G401.6 (cell line): ENCODE results near the gene CHSY1.

ENCODE experiments used
- FAIRE-seq: peaks from 2 replicates; lab custom pipeline; 2012; peaks lifted over from hg19 to GRCh38; lab: Jason Lieb, UNC

The CHSY1 gene

DNA sequence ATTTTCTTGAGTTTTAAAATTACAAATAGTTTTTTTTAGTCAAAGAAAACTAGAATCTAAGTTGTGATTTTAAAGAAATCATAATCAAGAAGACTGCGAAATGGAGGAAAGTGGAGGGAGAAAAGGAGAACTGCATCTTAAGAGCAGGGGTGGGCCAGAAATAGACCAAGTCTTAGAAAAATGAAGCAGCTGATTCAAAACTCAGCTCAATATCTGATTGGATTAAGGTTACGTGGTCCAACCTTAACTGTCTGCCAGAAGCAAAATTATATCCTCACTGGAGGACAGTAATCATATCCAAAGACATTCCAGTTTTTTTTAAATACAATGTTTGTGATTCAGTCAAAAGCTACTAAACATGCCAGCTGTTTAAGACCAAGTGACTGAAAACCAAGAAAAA, 41.4 kb downstream of the CHSY1 start:
- no peak for FAIRE-seq

DNA sequence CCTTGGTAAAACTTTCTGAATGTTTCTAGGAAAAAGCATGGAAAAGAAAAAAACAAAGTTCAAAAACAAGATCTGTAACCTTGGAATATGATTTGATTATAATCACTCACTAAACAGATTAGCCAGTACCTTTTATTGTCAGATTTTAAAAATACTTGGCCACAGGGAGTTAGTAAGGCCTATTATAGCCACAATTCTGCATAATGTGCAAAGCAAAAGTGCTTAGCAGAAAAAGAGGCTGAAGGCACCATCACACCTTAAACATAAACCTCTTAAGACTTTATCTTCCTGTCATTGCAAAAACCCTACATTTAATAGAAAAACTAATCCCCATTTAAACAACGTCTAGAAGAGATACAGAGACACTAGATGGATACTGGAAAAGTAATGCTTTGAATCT, 41.8 kb downstream of the CHSY1 start:
- FAIRE-seq = no peak

DNA sequence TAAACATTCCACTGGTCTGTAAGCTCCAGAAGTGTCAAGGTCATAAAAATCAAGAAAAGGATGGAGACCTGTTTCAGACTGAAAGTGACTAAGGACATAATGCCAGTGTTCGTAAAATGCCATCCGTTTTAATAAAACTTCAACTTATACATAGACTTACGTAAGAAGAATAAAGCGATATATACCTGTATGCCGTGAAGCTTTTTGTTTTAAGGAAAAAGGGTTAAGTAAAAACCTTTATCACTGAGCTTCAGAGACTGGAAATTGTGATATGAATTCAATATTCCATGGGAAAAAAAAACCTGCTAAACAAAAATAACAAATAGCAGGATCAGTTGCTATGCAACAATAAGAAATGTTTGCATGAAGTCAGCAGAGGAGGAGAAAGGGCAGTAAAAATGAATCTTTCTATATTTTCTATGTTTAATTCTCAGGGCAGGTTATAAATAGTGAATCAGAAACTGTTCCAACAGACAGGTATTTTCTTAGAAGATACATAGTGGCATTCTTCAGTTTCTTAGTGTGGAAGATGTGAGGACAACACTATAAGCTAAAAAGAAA, 42.5 kb downstream of the CHSY1 start:
- no peak for FAIRE-seq

DNA sequence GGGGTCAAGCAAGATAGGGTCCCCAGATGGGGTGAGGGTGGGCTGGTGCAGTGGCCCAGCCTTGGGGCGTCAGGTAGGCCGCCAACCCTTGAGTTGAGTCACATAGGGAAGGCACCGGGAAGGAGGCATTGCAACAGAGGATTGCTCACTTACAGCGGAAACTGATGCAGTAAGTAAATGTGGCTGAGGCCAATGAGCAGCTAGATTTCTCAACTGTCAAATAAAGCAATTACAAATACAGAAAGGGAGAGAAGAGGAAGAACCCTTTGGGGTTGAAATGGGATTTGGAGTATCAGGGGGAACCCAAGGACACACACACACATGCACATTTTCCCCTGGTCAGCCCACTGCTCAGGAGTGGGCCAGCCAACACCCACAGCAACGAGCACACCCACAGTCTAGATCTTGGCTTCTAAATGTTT, 44.0 kb downstream of the CHSY1 start:
- no peak for FAIRE-seq

DNA sequence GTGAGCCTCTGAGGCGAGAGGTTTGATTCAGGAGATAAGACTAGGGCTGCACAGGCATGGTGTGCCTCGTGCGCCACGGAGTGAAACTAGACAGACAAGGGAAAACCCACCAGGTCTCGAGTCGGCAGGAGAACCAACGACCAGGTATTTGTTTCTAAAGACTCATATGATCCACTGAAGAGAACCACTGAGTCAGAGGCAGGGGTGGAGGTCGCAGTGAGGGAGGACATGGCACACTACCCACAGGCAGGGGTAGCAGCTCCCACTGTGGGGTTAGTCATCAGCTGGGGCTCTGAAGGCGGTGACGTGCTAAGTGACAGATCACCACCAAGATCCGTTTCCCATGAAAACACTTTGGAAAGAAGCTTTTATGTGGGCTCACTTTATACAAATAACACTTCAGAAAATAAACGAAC, 45.7 kb downstream of the CHSY1 start:
- no peak for FAIRE-seq

DNA sequence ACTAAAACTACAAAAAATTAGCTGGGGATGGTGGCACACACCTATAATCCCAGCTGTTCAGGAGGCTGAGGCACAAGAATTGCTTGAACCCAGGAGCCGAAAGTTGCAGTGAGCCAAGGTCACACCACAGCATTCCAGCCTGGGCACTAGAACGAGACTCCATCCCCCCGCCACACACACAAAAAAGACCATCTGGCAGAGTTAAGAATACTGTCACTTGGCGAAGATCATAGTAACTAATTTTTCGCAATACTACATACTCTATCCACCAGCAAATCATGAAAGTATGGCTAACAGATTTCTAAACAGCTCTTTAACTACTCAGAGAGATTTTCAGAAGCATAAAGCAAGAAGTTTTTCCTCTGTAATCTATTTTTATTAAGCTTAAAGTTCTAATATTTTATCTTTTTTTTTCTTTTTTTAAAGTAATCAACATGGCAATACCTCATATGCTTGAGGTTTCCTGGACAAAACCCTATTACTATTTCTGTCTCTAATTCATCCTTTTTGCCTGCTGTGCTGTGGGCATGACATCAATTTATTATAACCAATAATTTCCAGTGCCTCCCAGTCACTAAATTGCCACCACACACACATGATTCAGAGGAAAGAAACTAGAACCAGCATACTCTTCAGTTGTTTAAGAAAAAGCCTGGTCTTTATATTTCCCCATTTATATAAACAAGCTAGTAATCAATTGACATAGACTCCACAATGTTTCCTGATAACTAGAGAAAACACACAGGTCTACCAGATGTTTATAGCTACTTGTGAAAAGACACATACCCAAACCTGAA, 46.9 kb downstream of the CHSY1 start:
- no peak for FAIRE-seq

DNA sequence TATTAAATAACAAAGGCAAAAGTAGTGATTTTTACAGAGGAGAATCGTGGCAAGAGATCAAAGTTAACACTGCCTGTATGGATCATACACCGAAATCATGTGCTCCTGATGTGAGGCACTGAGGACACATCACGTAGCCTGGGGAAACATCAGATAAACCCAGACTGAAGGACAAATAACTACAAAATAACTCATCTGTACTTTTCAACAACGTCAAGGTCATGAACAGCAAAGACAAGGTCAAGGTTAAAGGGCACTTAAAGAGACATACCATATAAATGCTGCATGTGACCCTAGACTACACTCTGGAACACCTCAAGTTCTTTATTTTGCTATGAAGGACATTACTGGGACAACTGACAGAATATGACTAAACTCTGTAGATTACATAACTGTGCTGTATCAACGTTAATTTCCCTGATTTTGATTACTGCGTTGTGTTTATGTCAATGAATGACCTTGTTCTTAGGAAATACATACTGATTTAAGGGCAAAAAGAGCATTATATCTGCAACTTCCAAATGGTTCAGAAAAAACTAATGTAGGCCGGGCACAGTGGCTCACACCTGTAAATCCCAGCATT, 48.1 kb downstream of the CHSY1 start:
- FAIRE-seq = no peak

DNA sequence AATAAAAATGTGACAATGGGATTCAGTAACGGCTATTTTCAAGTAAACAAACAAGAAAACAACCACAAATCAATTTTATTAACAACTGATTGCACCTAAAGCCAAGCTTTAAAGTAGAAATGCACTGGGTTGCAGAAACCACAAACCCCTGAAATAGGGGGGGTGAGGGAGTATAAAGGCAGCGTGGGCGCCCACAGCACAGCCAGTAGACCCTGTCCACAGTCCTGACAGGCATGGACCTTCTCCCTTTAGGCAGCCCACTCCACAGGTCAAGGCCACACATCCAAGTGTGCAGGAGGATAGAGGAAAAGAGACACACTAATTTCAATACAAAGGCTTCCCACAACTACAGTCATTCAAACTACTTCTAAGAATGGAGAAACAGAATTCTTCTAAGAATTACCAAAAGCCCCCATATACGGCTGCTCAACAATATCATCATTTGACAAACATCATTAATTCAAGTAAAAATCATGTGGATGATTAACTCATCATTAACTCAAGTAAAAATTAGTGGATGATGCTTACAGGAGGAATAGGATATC, 48.7 kb downstream of the CHSY1 start:
- FAIRE-seq = no peak

DNA sequence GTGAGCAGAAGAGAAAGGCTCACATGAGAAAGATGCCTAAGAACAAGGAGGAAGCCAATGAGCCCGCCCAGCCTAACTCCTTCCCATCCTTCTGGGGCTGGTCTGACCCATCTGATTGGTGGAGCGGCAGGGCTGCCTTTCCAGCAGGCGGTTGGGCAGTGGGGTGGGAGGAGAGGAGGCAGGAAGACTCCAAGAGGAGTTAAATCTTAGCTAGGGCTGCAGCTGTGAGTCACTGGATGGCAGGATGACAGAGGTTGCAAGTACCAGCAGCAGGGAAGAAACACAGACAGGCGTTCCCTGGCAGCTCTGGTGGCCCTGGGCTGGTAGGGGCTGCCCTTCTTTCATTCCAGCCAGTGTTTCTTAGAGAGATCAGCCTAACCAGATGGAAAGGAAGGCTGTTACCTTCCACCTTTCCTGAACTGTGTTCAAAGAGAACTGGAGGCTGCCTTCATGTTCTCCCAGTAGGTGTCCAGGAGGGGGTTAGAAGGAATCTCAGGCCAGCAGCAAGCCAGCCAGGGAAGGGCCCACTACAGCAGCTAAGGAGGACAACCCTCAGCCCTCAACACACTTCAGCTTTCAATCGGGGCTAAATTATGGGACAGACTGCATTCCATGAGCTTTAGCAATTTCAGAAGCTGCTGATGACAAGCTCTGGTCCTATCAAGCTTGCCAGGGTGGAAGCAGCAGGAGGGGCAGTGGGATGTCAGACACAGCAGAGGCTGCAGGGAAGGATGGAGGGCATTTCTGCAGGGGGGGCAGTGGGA, 50.3 kb downstream of the CHSY1 start:
- no peak for FAIRE-seq

DNA sequence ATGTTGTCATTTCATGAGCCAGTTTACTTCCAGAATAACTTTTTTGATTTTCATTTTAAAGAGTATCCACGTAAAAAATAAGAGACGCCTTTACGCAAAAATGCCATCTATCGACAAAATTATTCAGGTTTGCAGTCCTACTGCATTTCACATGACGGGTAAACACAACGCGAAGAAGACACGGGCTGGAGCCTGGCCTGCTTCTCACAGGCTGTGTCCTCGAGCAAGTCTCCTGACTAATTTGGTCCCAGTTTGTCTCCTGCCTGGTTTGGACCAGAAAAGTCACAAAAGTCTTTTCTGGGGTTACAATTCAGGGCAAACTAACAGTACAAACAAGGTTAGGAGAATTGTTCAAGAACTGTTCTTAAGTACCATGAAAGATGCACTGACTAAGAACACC, 51.7 kb downstream of the CHSY1 start:
- FAIRE-seq = no peak

DNA sequence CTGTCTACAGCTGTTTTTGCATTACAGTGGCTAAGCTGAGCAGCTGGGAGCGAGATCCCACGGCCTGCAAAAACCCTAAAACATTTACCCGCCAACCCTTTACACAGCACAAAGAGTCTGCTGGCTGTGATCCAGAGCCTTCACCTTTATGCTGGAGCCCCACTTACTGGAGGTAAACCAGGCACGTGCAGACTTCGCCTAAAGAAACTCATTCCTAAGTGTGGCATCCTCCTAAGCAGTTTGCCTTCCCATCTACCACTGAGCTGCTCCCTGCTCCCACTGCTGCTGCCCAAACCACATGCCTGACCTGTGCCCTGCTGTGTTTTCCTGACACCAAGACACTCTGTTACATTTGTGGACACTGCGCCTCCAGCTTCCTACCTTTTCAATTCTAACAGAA, 53.0 kb downstream of the CHSY1 start:
- no peak for FAIRE-seq

DNA sequence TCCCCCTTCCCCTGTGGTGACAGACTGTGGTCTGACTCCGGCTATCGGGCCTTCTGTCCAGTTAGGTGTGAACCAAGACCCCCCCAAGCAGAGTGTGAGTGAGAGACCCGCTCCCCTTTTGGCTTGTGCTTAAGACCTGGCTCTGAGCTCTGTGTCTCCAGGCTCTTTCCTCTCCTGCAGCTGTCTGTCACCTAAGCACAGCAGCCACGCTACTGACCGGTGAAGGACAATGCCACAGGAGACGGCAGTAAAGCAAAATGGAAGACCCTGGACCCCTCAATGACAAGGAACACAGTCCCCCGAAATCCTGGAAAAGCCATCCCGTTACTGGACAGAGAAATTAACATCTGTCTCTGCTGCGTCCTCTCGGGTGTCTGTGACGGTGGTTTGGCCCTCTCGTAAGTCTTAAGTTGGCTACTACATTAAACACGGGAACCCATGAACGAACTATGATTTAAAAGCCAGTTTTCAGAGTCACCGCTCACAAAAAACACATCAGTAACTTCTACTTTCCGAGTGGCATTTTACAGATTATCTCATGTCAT, 53.7 kb downstream of the CHSY1 start:
- FAIRE-seq = no peak

DNA sequence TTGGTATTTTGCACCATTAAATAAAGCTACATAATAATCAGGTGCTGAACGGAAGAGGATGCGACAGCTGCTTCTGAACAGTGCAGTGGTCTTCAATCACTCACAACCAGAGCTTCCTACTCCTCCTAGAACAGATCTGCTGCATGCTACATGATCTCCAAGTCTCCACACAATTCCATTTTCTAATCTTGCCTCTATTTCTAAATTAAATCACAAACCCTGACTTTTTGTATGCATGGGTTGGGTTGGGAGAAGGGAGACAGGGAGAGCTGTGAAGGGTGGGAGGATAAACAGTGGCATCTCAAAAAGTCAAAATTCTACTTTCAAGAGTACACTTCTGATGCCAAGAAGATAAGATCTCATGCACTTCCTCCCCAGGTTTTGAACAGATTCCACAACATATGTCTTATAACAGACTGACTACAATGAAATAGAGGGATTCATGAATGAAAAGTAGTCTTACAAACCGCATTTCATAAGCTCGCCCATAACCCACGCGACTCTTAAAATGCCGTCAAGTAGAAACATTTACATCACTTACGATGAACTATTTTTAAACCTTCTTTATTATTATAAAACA, 57.2 kb downstream of the CHSY1 start:
- no peak for FAIRE-seq

DNA sequence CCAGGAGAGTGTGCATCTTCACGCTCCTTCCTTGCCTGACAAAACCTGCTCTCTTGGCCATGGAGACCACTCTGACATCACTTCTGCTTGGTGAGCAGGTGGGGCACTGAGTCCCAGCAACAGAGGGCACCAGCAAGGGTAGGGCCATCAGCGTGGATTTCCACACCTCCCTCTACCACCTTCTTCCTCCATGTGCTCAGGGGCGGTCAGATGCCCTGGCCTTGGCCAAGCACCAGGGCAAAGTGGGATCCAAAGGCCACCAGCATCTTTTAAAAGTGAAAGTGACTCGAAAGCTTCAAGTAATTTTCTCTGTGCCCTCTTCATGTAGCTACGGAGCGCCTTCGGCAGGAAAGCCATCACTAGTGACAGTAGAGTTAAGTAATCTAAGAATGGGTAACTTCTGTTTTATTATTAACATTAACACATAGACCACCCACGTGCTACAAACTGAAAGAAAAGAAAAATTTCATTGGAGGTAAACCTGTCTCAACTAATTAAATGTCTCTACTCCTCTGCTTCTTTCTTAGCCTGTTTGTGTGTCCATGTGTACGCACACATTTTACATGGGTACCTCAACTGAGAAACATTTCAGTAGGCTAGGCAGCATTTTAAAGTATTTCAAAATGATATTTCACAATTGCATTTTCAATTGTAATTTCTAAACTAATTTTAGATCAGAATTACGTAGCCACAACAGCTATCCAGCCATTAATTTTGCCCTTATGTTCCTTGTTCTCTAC, 57.9 kb downstream of the CHSY1 start:
- no peak for FAIRE-seq

DNA sequence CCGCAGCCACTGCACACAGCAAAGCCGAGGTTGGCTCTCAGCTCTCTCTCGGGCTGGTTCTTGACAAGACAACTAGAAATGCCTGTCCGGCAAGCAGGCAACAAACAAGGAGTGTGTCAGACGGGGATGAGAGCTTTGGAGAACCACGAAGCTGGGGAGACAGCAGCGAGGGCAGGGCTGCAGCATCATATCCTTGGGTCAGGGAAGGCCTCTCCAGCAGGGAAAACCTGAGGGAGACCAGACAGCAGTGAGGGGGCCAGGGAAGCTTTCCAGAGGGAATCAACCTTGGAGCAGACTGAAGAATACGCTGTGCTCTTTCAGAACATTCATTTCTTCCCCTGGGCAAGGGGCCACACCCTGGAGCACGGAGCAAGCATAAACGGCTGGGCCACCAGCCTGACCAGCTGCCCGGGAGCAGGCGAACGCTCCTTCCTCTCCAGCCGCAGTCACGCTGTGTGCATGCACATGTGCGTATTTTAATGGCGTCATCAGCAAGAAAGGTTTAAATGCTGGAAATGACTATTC, 58.7 kb downstream of the CHSY1 start:
- no peak for FAIRE-seq

DNA sequence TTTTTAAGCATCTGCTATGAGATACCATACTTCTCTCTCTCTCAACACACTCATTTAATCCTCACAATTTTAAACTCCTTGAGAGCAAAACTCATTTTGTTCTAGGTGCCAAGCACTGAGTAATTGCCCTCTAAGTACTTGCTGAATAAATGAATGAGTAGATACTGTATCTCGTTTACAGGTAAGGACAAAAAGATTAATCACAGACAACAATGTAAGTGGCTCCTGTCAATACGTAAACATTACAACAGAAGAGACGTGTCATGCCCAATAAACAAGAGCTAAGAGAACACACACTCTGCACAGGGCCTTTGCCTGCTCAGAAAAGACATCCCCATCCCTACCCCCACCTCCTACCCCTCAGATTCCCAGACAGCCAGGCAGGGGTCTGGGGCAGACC, 59.8 kb downstream of the CHSY1 start:
- no peak for FAIRE-seq

DNA sequence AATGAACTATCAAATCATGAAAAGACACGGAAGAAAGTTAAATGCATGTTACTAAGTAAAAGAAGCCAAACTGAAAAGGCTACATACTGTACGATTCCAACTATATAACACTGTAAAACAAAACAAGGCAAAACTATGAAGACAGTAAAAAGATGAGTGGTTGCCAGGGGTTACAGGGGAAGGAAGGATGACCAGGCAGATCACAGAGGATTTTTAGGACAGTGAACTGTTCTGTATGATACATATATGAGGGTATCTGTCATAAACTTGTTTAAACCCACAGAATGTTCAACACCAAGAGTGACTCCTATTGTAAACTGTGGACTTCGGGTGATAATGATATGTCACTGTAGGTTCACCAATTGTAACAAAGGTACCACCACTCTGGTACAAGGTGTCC, 60.6 kb downstream of the CHSY1 start:
- no peak for FAIRE-seq

DNA sequence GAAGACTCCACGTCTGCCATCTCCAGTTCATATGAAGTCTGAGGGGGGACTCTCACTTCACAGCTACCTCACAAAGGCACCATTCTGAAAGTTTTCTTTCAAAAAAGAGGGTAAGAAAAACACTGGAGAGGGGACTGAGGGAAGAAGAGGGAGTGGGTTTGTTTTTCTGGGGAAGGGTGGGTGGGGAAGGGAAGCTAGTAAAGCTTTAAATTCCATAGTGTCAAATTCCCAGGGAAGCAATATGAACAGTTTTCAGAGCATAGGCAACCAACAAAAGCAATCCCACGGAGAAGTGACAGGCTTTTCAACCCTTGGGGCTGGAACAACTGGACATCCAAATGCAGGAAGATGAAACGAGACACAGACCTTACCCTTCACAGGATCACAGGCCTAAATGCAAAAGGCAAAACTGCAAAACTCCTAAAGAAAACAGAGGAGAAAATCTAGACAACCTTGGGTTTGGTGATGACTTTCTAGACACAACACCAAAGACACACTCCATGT, 61.7 kb downstream of the CHSY1 start:
- FAIRE-seq = no peak

DNA sequence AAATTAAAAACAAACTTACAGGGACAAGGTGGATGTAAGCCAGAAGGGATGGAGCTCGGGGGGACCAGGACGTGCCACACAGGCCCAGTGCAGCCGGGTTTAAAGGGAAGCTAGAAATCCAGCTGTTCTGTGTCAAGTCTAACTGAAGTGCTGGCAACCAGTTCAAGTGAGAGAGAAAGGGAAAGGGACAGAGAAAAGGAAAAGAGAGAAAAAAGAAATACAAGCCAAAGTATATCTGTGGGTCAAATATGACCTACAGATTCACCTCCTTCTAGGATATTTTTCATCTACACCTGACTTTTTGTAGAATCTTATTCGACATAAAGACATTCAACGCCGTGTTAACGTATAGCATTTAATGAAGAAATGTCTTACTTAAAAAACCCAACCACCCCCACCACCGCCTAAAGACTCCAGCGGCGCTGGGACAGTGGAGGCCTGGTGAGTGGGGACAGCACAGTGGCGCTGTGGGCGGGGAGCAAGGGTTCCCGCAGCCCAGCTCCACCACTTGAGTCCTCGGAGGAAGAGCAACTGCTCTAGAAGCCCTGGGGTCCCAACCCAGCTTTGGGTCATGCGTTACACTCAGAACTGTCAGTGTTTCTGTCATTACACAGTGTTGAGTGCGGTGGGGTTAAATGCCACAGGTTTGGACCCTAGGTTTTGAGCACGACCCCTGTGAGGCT, 62.3 kb downstream of the CHSY1 start:
- FAIRE-seq = no peak

DNA sequence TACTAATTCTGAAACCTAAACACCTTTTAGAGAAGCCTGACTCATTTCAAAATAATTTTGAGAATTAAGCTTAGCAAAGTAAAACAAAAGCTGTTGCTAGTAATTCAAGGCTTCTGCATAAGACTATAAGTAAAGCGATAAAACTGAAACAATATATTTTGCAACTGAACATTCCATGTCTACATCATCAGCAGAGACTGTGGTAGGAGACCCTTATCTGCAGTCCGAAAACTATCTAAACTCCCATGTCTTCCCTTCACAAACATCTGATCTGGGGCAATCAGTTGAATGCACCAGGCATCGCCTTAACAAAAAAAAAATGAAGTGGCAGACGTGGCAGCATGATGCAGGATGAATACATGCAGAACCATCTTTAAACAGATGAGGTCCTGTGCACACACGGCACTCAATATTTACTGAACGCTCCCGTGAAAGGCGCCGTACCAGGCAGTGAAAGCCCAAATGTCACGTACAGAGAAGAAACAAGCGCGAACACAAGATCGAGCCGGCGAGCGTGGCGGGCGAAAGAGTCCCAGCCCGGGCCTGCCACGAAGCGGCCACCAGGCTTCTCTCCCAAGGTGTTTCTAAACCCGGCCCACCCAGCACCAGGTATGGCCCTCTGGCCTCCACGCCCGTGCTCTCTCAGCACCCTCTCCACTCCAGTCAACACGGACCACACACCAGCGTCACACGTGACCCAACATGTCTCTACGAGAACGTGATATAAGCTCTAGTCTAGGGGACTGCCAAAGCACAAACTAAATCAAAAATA, 63.0 kb downstream of the CHSY1 start:
- no peak for FAIRE-seq
